WERI-Rb-1 (cell line): ENCODE results near the gene HELLS.

Source experiments
- DNase-seq: peaks from one replicate; pipeline ENCODE4 v3.0.0-alpha.2; 2020
- H3K27ac ChIP-seq: fragments of 250-450 bp; sonication (Bioruptor Pico); 2 replicates; pipeline ENCODE4 v1.5.1; 2020; ENCODE audit warnings: mild to moderate bottlenecking, moderate library complexity
- H3K27me3 ChIP-seq: fragments of 250-450 bp; sonication (Bioruptor Pico); 2 replicates; pipeline ENCODE4 v1.5.1; 2021; ENCODE audit warnings: mild to moderate bottlenecking, low read depth, moderate library complexity; ENCODE audit not compliant: insufficient read depth, severe bottlenecking
- H3K36me3 ChIP-seq: fragments of 250-450 bp; sonication (Bioruptor Pico); 2 replicates; pipeline ENCODE4 v1.5.1; 2020; ENCODE audit warnings: mild to moderate bottlenecking, moderate library complexity
- H3K4me3 ChIP-seq: 2 replicates; pipeline ENCODE4 v1.5.1; 2011; ENCODE audit warnings: low read depth, mild to moderate bottlenecking, control low read depth, low read length
- H3K9me3 ChIP-seq: fragments of 250-450 bp; sonication (Bioruptor Pico); 2 replicates; pipeline ENCODE4 v1.5.1; 2021; ENCODE audit warnings: mild to moderate bottlenecking, moderate library complexity; ENCODE audit not compliant: severe bottlenecking
- TF ChIP-seq, protein P1 (sequence below): IDR thresholded peaks from 2 replicates; pipeline ENCODE4 v1.5.1; 2011; ENCODE audit warnings: low read depth, mild to moderate bottlenecking, control low read depth, inconsistent platforms, low read length

Gene HELLS

GRCh38 chr10:94591461-94592205 is 46.0 kb downstream of the HELLS start:
- no peak overlapping the region for H3K27ac ChIP-seq
- H3K36me3 ChIP-seq: peaks cover 95% of the 10 kb centered on the region

DNA sequence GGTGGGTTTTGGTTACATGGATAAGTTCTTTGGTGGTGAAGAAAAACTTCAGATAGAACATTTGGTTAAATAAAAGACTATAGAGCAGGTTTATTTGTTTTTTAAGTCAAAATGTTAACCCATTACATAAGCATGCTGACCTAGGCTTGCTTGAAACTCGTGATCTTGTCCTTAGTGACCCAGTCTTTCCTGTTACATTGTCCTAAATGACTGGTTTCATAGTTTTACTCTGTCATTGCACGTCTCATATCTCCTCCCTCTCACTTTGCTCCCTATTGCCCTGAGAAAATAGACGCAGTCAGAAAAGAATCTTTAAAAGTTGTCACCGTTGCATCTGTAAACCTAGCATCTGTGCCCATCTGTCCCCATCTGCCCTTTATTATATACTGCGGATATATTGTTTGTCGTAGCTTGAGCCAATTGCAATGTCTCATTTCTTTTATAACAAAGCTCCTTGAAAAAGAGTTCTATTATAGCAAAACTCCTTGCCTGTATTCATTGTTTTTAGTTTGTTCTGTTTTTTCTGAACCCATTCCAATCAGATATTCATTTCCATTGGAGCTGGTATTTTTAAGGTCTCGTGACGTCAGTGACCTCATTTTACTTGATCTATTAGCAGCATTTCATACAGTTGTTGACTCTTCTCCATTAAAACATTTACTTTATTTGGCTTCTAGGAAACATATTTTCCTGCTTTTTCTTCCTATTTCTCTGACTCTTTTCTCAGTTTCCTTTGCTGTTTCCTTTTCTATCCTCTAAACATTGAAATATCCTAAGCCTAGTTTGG is 57.3 kb downstream of the HELLS start:
- peaks cover 59% of the 10 kb centered on the region for H3K36me3 ChIP-seq
- H3K27me3 ChIP-seq: no peaks in the 10 kb centered on the region
- TF ChIP-seq, protein P1, sequence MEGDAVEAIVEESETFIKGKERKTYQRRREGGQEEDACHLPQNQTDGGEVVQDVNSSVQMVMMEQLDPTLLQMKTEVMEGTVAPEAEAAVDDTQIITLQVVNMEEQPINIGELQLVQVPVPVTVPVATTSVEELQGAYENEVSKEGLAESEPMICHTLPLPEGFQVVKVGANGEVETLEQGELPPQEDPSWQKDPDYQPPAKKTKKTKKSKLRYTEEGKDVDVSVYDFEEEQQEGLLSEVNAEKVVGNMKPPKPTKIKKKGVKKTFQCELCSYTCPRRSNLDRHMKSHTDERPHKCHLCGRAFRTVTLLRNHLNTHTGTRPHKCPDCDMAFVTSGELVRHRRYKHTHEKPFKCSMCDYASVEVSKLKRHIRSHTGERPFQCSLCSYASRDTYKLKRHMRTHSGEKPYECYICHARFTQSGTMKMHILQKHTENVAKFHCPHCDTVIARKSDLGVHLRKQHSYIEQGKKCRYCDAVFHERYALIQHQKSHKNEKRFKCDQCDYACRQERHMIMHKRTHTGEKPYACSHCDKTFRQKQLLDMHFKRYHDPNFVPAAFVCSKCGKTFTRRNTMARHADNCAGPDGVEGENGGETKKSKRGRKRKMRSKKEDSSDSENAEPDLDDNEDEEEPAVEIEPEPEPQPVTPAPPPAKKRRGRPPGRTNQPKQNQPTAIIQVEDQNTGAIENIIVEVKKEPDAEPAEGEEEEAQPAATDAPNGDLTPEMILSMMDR: no peak
- no peak overlapping the region for H3K27ac ChIP-seq
- no peaks in the 10 kb centered on the region for H3K9me3 ChIP-seq
- no peak overlapping the region for H3K4me3 ChIP-seq
- DNase-seq: no peak

More at GRCh38 chr10:94591461-94592205, 46.0 kb downstream of the HELLS start:
- H3K4me3 ChIP-seq: no peak overlapping the region
- DNase-seq: no peak
- no peaks in the 10 kb centered on the region for H3K9me3 ChIP-seq
- TF ChIP-seq, protein P1: no peak
- no peaks in the 10 kb centered on the region for H3K27me3 ChIP-seq

- Histone ChIP-seq H3K27ac (no peak overlapping the region), H3K36me3 (peaks cover 40% of the 10 kb centered on the region), H3K9me3 (no peaks in the 10 kb centered on the region), H3K27me3 (no peaks in the 10 kb centered on the region), H3K4me3 (no peak overlapping the region)
- TF ChIP-seq, protein P1: no peak
- DNase-seq: no peak
These were observed 61.5 kb downstream of the HELLS start for GRCh38 chr10:94607111-94607510.

GRCh38 chr10:94608559-94608958 is 63.0 kb downstream of the HELLS start:
- Histone ChIP-seq H3K4me3 (no peak overlapping the region), H3K27ac (no peak overlapping the region), H3K27me3 (no peaks in the 10 kb centered on the region), H3K36me3 (peaks cover 25% of the 10 kb centered on the region), H3K9me3 (no peaks in the 10 kb centered on the region)
- TF ChIP-seq, protein P1: no peak
- no peak for DNase-seq

DNA sequence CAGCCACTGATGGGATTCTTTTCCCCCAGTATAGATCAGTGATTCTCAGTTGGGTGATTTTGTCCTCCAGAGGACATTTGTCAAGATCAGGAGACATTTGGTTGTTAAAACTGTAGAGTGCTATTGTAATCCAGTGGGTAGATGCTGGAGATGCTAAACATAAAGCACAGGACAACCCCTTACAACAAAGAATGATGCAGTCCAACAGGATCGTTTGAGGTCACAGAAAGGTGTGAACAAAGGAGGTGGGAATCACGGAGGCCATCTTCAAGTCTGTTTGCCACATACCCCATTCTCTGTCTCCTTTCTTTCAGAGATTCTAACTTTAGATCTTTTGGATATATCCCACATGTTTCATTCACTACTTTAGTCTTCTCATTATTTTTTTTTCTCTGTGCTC is 69.0 kb downstream of the HELLS start:
- TF ChIP-seq, protein P1: no peak
- Histone ChIP-seq H3K36me3 (peaks cover 13% of the 10 kb centered on the region), H3K27me3 (no peaks in the 10 kb centered on the region), H3K4me3 (no peak overlapping the region), H3K27ac (no peak overlapping the region), H3K9me3 (no peaks in the 10 kb centered on the region)
- DNase-seq: no peak
